CD14-positive monocyte (primary cell): ENCODE data around the gene MGAT5. TPM values are rescaled to one million over a fixed set of nuclear protein-coding genes. Genes with fewer than 3 reads are reported as not detected.

Experiments
- DNase-seq, 3 donors: peaks; one replicate each; pipeline ENCODE4 v3.0.0-alpha.2; 2011 to 2022
- H2AFZ ChIP-seq: 2 replicates; pipeline ENCODE4 v1.6.0; 2012; ENCODE audit warnings: mild to moderate bottlenecking, low read depth, low read length, inconsistent platforms; ENCODE audit not compliant: insufficient read depth, poor library complexity, severe bottlenecking
- H3K27ac ChIP-seq, 2 donors: 1 replicate in 1 of 2; 2 replicates in 1 of 2; pipeline ENCODE4 v1.5.1; 2012 to 2013; ENCODE audit warnings: low read length in 2 of 2, control low read depth in 1 of 2, inconsistent platforms in 1 of 2, low read depth in 1 of 2, mild to moderate bottlenecking in 1 of 2
- H3K27me3 ChIP-seq, 2 donors: one replicate each; pipeline versions ENCODE4 v1.6.0 to v1.6.1; 2011 to 2013; ENCODE audit warnings: low read length in 2 of 2; ENCODE audit not compliant: control insufficient read depth in 2 of 2, insufficient read depth in 2 of 2
- H3K36me3 ChIP-seq, 2 donors: replicated peaks in 1 of 2; 1 replicate in 1 of 2; 2 replicates in 1 of 2; pipeline versions ENCODE4 v1.5.1 to v1.6.1; 2012 to 2013; ENCODE audit warnings: low read length in 2 of 2, control low read depth in 1 of 2, inconsistent platforms in 1 of 2, mild to moderate bottlenecking in 1 of 2; ENCODE audit not compliant: insufficient read depth in 2 of 2, control insufficient read depth in 1 of 2
- H3K4me1 ChIP-seq, 2 donors: 1 replicate in 1 of 2; 2 replicates in 1 of 2; pipeline versions ENCODE4 v1.5.1 to v1.6.1; 2012 to 2013; ENCODE audit warnings: low read length in 2 of 2, control low read depth in 1 of 2, inconsistent platforms in 1 of 2, mild to moderate bottlenecking in 1 of 2, moderate library complexity in 1 of 2; ENCODE audit not compliant: insufficient read depth in 2 of 2, control insufficient read depth in 1 of 2
- H3K4me2 ChIP-seq: replicated peaks from 2 replicates; pipeline ENCODE3; 2012; ENCODE audit warnings: low read length, moderate library complexity, mild to moderate bottlenecking; ENCODE audit not compliant: poor library complexity, severe bottlenecking; ENCODE audit errors: extremely low read depth
- H3K4me3 ChIP-seq, 3 experiments: fragments of 200-600 bp in 1 of 3; sonication (generic) in 1 of 3; replicated peaks in 1 of 3; 1 replicate in 2 of 3; 2 replicates in 1 of 3; pipeline ENCODE4 v1.5.1; 2011 to 2013; ENCODE audit warnings: low read length in 3 of 3, mild to moderate bottlenecking in 3 of 3, control low read depth in 2 of 3, low read depth in 2 of 3, inconsistent platforms in 1 of 3, moderate library complexity in 1 of 3
- H3K79me2 ChIP-seq: 2 replicates; pipeline ENCODE4 v1.6.0; 2012; ENCODE audit warnings: mild to moderate bottlenecking, control low read depth, inconsistent platforms, low read length, moderate library complexity; ENCODE audit not compliant: insufficient read depth
- H3K9ac ChIP-seq: 2 replicates; pipeline ENCODE4 v1.6.0; 2017; ENCODE audit warnings: low read length, mild to moderate bottlenecking; ENCODE audit not compliant: insufficient read depth, poor library complexity, severe bottlenecking
- H3K9me3 ChIP-seq, 2 donors: replicated peaks in 1 of 2; 1 replicate in 1 of 2; 2 replicates in 1 of 2; pipeline versions ENCODE4 v1.5.1 to v1.6.1; 2012 to 2013; ENCODE audit warnings: low read length in 2 of 2, control low read depth in 1 of 2; ENCODE audit not compliant: control insufficient read depth in 1 of 2, insufficient read depth in 1 of 2
- H4K20me1 ChIP-seq: 2 replicates; pipeline ENCODE4 v1.6.0; 2012; ENCODE audit warnings: mild to moderate bottlenecking, low read length, control low read depth, moderate library complexity; ENCODE audit not compliant: insufficient read depth
- H3K27ac Mint-ChIP-seq, 7 donors: one replicate each; pipeline ENCODE4 v1.8.0; 2020; ENCODE audit warnings: mild to moderate bottlenecking in 7 of 7, mixed read lengths in 7 of 7, moderate library complexity in 6 of 7, inconsistent platforms in 2 of 7
- H3K27me3 Mint-ChIP-seq, 3 donors: one replicate each; pipeline ENCODE4 v1.8.0; 2021 to 2022; ENCODE audit warnings: low read depth in 3 of 3, mild to moderate bottlenecking in 3 of 3, mixed read lengths in 3 of 3, moderate library complexity in 3 of 3, inconsistent platforms in 1 of 3
- H3K36me3 Mint-ChIP-seq, 2 donors: one replicate each; pipeline ENCODE4 v1.8.0; 2020; ENCODE audit warnings: mixed read lengths in 2 of 2, inconsistent platforms in 1 of 2, mild to moderate bottlenecking in 1 of 2
- H3K4me1 Mint-ChIP-seq: one replicate; pipeline ENCODE4 v1.8.0; 2020; ENCODE audit warnings: mild to moderate bottlenecking, mixed read lengths
- H3K4me3 Mint-ChIP-seq, 2 donors: one replicate each; pipeline ENCODE4 v1.8.0; 2020; ENCODE audit warnings: mild to moderate bottlenecking in 2 of 2, mixed read lengths in 2 of 2, moderate library complexity in 1 of 2
- H3K9me3 Mint-ChIP-seq, 7 donors: one replicate each; pipeline ENCODE4 v1.8.0; 2020 to 2022; ENCODE audit warnings: mixed read lengths in 7 of 7, mild to moderate bottlenecking in 6 of 7, moderate library complexity in 6 of 7, inconsistent platforms in 2 of 7
- CTCF ChIP-seq: fragments of 200-600 bp; IDR thresholded peaks from one replicate; pipeline ENCODE4 v1.8.0; 2022; ENCODE audit warnings: antibody characterized with exemption, mild to moderate bottlenecking
- WGBS: methylation state at CpG from one replicate; pipeline ENCODE4 v1.1.5; 2013; ENCODE audit warnings: missing lambda C conversion rate; ENCODE audit not compliant: insufficient coverage; 5-methylcytosine and 5-hydroxymethylcytosine counted together
- intact Hi-C, 2 donors: fragments of 100-400 bp; cut with micrococcal nuclease; formaldehyde crosslinking; loops; one replicate each; pipeline versions ENCODE4 v1.15.0 to v1.15.1; 2023
- polyA plus RNA-seq, 3 donors: library from polyadenylated mRNA; depleted of rRNA in 1 of 3; unstranded in 2 of 3; stranded (reverse) in 1 of 3; fragments of 300-500 nt in 2 of 3; fragments of >200 nt in 1 of 3; fragmentation: Illumina TruSeq in 2 of 3; gene quantifications; 1 replicate in 2 of 3; 2 replicates in 1 of 3; pipeline ENCODE4 v1.2.3, GENCODE V29; 2012 to 2021

MGAT5 gene
- polyA plus RNA-seq, 3 donors, result 1.9 to 6.6 (median 2.4) TPM

- intact Hi-C loops, result no loop called here
- H3K27me3 ChIP-seq, result no peaks in the 10 kb centered on the region
- no peak overlapping the region for H3K4me2 ChIP-seq
- Mint-ChIP-seq H3K27ac (no peak overlapping the region), H3K4me3 (no peak overlapping the region), H3K4me1 (no peaks in the 10 kb centered on the region), H3K9me3 (peaks cover 0 to 1% (median 0%) of the 10 kb centered on the region in 7 donors), H3K36me3 (no peaks in the 10 kb centered on the region), H3K27me3 (no peaks in the 10 kb centered on the region)
- no peaks in the 10 kb centered on the region for H4K20me1 ChIP-seq
- 96% methylated on average over 2 of the region's 9 CpGs for whole genome bisulfite sequencing
- H3K4me1 ChIP-seq, result no peaks in the 10 kb centered on the region
- no peak overlapping the region for H3K4me3 ChIP-seq
- no peak overlapping the region for H3K27ac ChIP-seq
- no peak overlapping the region for H2AFZ ChIP-seq
- no peaks in the 10 kb centered on the region for H3K36me3 ChIP-seq
- TF ChIP-seq CTCF, result no peak
- H3K79me2 ChIP-seq, result no peaks in the 10 kb centered on the region
- no peak for DNase-seq
- no peaks in the 10 kb centered on the region for H3K9me3 ChIP-seq
- no peak overlapping the region for H3K9ac ChIP-seq
Measured at GRCh38 chr2:134500211-134500935, 246.5 kb downstream of the MGAT5 start.

GRCh38 chr2:134501476-134502091, 247.7 kb downstream of the MGAT5 start:
- no peak overlapping the region for H3K27ac Mint-ChIP-seq
- H3K4me3 Mint-ChIP-seq, result no peak overlapping the region
- 100% methylated on average over 2 of the region's 6 CpGs for WGBS
- Histone ChIP-seq H2AFZ (no peak overlapping the region), H3K27me3 (no peaks in the 10 kb centered on the region), H3K79me2 (no peaks in the 10 kb centered on the region), H3K9me3 (no peaks in the 10 kb centered on the region), H4K20me1 (no peaks in the 10 kb centered on the region), H3K36me3 (no peaks in the 10 kb centered on the region), H3K4me2 (no peak overlapping the region), H3K27ac (no peak overlapping the region), H3K4me1 (no peaks in the 10 kb centered on the region), H3K4me3 (no peak overlapping the region), H3K9ac (no peak overlapping the region)
- intact Hi-C loops, result no loop called here
- no peaks in the 10 kb centered on the region for H3K27me3 Mint-ChIP-seq
- DNase-seq, result no peak
- no peaks in the 10 kb centered on the region for H3K9me3 Mint-ChIP-seq
- TF ChIP-seq CTCF, result no peak
- H3K36me3 Mint-ChIP-seq, result no peaks in the 10 kb centered on the region
- H3K4me1 Mint-ChIP-seq, result no peaks in the 10 kb centered on the region
